ENCODE measurements around the gene DOLPP1.

GRCh38 chr9:129072171-129072570, 8.7 kb upstream of the DOLPP1 start:
- no peak for TF ChIP-seq POLR2A (IDR thresholded peaks at IDR 0.05; ENCODE audit: low read length)
- no peak for TF ChIP-seq GATA1 (IDR thresholded peaks at IDR 0.05; ENCODE audit: low read depth, low read length)
